NCI-H2196 treated with DMSO at 0.1 percent for 48 hours (cell line): Measurements from ENCODE around the gene CLCN1.

Source experiments
- DNase-seq: peaks from one replicate; lab custom pipeline; 2025; ENCODE audit not compliant: unreplicated experiment; lab: John Stamatoyannopoulos, UW

CLCN1 gene

DNA sequence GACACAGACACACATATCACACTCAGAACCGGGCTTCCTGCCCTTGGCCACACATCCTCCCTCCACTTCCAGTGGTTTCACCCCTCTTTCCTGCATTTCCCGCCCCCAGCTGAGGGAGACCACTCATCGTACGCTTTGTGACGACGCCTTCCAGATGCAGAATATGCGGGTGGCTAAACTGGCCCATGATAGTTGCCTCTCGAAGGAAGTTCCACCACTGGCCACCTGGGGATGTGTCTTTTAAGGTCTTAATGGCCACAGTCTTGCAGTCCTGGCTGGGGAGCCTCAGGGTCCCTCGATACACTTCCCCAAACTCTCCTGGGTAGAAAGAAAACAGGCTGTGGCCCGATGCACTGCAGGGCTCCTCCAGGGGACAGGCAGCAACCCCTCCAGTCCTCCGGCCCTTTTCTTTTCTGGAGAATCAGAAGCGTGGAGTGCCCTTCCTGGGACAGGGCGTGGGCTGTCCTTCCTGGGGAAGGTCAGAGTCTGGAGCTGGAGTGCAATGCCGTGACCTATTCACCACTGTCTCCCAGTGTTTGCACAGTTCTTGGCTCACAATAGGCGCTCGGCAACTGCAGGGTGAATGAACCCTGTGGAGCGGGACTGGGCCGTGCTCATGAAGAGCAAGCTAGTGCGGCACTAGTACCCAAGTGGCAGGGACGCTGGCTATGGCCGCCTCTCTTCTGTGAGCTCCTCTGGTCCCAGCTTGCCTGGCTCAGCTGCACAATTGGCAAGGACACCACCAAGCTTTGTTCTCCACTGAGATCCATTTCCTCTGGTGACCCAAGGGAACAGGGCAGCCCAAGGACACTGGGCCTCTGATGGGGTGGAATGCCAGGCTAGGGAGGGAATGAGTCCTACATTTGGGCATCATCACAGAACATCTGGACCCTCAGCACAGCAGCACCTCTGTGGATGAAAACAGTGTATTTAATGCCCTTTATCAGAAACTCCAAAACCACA, 79.6 kb downstream of the CLCN1 start:
- no peak for DNase-seq

DNA sequence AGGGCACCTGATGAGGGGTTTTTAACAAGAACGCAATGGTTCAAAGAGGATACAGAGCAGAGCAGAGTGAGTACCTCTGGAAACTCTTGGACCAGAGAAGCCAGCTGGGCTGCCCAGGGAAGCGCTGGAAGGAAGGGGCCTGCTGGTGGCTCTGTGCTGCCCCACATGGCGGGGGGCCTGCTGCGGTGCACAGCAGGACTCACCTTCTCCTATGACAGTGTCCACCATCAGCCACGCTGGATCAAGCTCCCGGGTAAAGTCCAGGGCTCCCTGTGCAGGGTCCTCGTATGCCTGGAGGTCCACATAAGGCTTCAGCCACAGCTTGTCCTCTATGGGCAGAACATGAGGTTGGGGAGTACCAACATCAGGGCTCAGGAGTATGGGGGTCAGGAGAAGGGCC, 80.3 kb downstream of the CLCN1 start:
- no peak for DNase-seq

DNA sequence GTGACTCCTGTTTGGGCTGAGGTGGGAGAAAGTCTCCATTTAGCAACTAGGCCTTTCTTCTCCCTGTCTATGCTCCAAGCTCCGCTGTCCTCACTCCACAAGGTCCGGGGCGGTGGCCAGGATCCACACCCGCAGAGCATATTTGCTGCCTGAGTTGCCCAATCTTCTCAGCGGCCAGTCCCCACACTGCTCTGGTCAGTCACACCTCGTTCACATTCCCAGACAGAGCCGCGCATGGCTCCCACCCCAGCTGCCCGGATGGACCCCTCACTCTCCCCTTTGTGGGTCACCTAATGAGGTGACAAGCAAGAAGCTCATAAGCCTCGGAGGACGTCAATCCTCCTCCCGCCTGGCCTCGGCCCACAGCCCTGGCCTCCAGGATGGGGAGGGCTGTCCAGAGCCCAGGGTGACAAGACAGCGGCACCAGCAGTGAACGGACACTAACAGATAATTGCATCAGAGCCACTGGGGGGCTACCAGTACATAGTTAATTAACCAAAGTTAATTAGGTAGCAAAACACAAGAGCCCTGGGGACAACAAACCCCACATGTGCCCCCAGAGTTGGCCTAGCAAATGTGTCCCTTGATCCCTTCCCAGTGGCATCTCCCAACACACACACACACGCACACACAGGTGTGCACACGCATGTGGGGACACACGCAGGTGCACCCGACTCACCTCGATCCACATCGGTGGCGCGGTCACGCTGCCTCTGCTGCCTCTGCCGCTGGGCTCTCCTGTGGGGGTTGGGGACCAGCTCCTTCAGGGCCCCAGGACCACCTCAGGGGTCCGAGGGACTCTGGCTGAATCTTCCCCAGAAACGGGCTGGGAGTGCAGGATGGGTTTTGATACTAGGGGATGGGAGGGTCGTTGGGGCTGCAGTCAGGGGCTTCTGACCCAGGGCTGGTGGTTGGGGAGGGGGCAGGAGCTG, 81.0 kb downstream of the CLCN1 start:
- DNase-seq = no peak

DNA sequence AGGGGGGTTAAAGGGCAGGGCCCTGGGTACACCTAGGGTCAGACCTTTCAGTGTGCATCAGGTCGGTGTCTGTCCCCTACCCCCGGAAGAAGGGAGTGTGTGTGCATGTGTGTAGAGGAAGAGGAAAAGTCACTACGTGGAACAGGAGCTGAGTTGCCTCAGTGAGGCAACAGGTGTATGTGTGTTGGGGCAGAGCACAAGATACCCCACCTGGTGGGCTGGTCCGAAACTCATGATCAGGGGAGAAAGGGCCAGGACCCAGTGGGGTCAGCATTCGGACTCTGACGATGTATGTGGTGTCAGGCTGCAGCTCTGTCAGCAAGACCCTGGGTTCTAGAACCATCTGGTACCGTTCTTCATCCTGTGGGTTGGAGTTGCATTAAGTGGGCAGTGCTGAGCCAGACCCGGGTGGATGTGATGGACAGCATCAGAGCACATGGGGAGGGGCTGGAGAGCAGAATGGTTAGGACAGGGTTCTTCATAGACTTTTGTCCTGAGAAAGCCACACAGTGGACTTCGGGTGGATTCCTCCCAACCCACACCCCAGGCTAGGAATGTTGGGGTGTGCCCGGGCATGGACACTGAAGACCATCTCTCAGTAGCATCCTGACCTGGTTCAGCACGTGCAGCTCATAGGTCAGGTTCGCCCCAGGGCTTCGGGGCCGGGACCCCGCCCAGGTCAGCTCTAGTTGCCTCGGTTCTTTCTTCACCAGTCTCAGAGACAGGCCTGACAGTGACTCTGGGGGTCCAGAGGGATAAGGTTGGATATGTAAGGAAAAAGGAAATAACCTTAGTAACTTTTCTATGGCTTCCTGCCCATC, 82.0 kb downstream of the CLCN1 start:
- DNase-seq = no peak

DNA sequence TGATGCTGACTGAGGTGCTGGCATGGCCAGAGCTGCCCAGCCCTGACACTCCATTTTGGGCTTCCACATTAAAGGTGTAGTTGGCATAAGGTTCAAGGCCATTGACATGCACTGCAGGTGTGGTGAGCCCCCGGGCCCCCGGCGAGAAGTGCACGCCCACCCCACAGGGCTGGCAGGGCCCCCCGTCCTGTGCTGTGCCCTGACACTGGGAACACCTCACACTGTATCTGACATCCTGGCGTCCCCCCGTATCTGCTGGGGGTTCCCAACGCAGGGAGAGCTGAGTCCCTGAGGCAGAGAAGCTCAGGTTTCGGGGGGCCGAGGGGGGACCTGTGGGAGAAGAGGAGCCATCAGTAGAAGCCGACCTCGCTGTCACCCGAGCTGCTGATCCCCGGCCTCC, 82.7 kb downstream of the CLCN1 start:
- DNase-seq = no peak

DNA sequence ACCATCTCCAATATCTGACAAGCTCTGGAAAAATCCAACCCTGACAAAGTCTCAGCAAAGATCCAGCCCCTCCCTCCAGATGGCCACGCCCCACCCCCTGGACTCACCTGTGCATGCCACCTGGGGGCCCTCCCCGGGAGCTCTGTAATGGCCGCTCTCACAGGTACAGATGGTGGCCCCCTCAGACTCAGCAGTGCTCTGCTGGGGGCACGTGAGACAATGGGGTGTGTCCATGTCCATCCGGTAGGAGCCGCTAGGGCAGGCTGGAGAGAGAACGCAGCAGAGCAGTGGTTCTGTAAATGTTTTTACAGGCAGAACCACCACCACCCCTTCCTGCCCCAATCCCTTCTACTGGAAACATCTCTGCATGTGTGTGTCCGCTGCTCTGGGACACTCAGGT, 83.2 kb downstream of the CLCN1 start:
- no peak for DNase-seq

DNA sequence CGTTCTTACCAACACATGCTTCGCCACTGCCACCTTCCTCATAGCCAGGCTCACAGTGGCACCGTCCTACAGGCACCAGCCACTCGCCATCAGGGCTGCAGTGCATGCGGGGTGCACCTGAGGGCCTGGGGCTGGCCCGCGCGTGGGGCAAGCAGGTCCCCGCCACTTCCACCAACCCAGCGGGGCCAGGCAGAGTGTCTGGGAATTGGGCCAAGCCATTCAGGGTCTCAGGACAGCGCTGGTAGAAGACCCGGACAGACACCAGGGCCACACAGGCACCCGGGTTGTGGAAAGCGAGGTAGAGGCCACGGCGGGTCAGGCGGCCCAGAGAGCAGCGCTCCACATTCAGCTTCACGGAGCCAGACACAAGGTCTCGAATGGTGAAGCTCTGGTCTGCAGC, 83.7 kb downstream of the CLCN1 start:
- no peak for DNase-seq

DNA sequence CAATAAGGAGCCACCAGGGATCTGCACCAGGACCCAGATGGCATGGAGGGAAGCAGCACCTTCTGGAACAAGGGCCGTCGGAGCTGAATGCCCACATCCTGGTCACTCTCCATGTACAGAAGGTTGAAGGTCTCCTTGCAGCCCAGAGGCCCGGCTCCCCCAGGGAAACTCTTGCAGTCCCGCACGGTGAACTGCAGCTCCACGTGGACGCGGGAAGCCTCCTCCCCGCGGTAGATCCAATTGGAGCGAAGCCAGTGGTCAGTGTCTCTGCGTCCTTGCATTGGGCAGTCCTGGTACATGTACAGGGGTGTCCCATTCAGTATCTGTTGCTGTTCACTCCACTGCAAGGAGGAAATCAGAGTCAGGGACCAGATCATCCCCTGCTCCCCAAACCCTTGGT, 85.4 kb downstream of the CLCN1 start:
- DNase-seq = no peak
